Effector CD8-positive, alpha-beta T cell (primary cell): Measurements from ENCODE around the gene SLC31A2.
"Not testable (repeated sequence)": the region's sequence is repeated elsewhere in the genome, so short reads cannot be mapped to it uniquely, and the experiment has no call there.

ENCODE experiments used
- DNase-seq: peaks from one replicate; lab custom pipeline; 2025; lab: John Stamatoyannopoulos, UW
- total RNA-seq, 4 experiments: gene quantifications; one replicate each; lab custom pipeline; 2026; lab: John Stamatoyannopoulos, UW

The SLC31A2 gene, protein sequence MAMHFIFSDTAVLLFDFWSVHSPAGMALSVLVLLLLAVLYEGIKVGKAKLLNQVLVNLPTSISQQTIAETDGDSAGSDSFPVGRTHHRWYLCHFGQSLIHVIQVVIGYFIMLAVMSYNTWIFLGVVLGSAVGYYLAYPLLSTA
- 5.9 to 8.5 (median 6.6) reads per million in 4 experiments for total RNA-seq

DNA sequence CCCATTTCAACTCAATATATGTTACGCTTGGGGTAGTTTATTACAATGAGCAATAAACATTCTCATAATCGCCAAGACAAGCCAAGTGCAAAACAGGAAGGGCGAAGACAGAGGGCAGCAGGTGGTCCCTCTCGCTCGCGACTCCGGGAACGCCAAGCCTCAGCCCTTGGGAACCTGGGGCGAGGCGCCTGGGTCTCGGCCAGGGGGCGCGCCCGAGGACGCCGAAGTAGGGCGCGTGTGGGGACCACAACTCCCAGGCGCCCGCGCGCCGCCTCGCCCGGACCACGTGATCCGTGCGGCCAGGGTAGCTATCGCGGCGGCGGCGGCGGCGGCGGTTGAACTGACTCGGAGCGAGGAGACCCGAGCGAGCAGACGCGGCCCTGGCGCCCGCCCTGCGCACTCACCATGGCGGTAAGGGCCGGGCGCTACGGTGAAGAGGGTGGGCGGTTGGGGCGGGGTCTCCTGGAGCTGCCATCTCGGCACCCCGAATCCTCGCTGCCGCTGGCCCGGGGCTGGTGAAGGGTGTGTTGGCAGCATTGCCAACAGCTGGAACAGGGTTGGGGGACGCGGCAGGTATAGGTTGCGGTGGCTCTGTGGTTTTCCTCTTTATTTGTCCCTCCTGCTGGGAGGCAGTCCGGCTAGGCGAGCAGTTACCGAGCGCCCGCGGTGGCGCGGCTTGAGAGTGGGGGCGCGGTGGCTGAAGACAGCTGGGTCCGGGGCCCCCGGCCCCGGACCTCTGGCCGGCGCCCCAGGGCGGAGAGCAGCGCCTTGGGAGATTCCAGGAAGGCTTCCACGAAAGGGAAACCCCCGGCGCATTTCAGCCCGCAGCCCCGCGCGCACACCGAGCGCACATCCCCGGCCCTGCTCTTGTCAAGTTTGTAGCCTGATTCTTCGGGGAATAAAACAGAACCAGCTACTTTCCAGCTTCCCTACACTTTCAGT lies at the start of gene SLC31A2:
TSS of gene SLC31A2 (plus strand) at position 338 of the 942 bp plus-strand sequence. CDS start at position 406, 68 bp downstream.
- peak; percentile 74 for DNase-seq

DNA sequence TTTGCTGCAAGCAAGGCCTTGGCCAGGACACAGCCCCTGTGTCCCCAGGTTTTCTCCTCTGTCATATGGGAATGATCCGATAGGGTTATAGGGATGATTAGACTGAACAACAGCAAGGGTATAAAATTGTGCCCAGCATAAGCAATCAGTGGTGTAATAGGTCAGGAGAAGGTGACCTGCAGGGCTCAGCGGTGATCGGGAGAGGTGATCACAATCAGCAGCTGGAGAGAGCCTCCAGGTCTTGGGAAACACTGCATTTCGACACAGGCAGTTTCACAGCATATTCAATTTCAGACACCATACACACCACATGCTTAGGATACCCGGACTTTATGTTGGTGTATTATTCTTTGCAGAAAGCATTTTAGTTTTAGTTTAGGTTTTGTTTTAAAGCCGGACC lies 45.5 kb upstream of the SLC31A2 start:
- not testable (repeated sequence) for DNase-seq

DNA sequence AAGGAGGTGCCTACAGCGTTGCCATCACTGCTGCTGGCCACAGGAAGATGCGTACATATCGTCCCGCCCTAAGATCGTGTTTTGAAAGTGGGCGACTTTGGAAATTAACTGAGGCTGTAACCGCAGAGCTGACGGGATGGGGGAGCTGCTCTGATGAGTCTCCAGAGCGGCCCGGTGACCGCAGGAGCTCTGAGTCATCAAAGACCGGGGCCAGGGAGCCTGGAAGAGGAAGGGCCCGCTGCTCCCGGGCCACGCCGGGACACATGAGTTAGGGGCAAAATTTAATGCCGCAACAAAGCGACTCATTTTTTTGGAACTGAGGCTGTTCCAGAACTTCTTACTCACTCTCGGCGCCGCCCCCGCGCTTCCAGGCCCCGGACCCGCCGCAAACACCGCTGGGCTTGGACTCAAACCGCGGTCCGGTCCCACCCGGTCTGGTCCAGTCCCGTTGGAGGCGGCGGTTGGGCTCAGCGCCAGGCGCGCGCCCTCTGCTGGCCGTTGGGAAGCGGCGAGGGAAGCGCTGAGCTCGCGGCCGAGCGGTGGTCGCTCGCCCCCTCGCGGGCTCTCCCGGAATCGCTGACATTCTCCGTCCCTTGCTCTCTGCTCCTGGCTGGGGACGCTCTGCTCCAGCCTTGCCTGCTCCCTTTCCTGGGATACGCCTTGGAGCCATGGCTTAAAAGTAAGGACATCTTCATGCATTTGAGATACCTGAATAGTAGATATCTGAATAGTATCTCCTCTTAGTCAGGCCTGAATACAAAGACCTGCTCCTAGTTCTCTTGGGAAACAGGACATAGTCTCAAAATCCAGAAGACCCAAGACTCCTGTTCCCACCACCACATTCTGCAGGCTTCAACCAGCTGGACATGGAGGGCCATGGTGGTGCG lies 39.5 kb upstream of the SLC31A2 start:
- DNase-seq, result not testable (repeated sequence)

- DNase-seq, result not testable (repeated sequence)
Measured at GRCh38 chr9:113112706-113113510, 37.9 kb upstream of the SLC31A2 start.

DNA sequence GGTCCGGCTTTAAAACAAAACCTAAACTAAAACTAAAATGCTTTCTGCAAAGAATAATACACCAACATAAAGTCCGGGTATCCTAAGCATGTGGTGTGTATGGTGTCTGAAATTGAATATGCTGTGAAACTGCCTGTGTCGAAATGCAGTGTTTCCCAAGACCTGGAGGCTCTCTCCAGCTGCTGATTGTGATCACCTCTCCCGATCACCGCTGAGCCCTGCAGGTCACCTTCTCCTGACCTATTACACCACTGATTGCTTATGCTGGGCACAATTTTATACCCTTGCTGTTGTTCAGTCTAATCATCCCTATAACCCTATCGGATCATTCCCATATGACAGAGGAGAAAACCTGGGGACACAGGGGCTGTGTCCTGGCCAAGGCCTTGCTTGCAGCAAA lies 32.0 kb upstream of the SLC31A2 start:
- not testable (repeated sequence) for DNase-seq

DNA sequence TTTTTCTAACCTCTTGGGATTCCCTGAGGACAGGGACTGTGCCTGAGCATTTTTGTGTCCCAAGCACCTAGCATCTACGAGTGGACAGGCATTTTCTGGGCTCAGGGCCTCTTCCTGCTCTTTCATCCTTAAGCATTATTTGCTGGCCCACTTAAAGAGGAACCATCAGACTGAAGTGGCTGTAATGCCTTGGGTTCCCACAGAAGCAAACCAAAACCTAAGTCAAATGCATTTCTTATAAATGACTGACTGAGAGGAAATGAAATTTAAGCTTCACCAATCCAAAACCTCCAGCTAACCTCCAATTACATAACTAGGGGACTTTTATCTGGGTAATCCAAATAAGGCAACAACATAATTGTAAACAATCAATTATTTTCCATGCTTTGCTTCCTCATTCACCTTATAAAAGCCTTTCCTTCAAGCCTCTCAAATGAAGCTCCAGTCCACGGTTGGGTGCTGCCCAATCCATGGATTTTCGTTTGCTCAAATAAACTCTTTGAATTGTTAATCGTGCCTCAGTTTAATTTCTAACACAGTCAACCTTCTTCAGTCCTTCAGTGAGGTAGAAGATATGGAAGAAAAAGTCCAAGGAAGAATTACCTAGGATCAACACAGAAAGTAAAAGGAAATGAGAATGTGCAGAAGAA lies 25.3 kb upstream of the SLC31A2 start:
- no peak for DNase-seq

DNA sequence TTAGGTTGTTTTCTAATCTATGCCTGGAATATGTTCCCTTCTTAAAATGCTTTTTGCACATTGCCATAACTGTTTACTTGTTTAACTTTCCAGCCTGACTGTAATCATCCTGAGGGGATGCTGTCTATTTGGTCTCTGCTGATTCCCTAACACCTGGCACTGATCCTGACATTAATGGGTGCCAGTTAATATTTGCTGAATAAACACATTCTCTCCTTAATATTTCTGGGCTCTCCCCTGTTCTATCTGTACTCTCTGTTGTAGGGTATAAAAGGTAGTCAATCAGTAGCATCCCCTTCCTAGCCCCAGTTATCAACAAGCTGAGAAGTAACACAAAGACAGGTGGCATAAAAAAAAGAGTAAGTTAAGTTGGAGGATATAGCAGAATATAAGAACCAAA lies 21.3 kb upstream of the SLC31A2 start:
- DNase-seq, result no peak

DNA sequence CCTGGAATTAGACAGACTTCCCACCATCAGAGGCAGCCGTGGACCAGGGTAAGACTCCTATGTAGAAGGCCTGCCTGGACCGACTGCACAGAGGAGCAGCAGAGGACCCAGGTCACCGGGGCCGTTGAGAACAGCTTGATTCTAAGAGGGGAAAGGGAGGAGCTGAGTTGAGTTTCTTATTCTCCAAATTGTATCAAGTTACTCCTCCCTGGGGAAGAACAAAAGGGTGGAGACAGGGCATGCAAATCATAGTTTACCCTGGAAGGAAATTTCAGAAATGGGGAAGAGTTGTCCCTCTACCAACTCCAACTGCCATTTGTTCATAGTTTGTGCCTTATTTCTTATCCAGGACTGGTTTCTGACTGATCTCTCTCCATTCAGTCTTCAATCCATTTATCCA lies 20.9 kb upstream of the SLC31A2 start:
- DNase-seq, result no peak

GRCh38 chr9:113131689-113132151 lies 19.1 kb upstream of the SLC31A2 start:
- no peak for DNase-seq

GRCh38 chr9:113137196-113138168 lies 13.3 kb upstream of the SLC31A2 start:
- DNase-seq, result no peak

- no peak for DNase-seq
Measured at GRCh38 chr9:113138760-113139159, 12.0 kb upstream of the SLC31A2 start.

GRCh38 chr9:113139225-113139829 lies 11.5 kb upstream of the SLC31A2 start:
- DNase-seq, result no peak

GRCh38 chr9:113139953-113140352 lies 10.9 kb upstream of the SLC31A2 start:
- DNase-seq, result no peak

DNA sequence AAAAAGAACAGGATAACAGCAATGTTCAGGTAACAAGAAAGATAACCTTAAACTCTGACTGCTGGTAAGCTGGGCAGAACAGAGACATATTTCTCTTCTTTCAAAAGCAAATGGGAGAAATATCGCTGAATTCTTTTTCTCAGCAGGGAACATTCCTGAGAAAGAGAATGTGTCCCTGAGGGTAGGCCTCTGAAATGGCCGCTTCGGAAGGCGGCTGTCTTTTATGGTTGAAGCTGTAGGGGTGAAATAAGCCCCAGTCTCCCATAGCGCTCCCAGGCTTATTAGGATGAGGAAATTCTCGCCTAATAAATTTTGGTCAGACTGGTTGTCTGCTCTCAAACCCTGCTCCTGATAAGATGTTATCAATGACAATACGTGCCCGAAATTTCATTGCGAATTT lies 9.9 kb upstream of the SLC31A2 start:
- not testable (repeated sequence) for DNase-seq

DNA sequence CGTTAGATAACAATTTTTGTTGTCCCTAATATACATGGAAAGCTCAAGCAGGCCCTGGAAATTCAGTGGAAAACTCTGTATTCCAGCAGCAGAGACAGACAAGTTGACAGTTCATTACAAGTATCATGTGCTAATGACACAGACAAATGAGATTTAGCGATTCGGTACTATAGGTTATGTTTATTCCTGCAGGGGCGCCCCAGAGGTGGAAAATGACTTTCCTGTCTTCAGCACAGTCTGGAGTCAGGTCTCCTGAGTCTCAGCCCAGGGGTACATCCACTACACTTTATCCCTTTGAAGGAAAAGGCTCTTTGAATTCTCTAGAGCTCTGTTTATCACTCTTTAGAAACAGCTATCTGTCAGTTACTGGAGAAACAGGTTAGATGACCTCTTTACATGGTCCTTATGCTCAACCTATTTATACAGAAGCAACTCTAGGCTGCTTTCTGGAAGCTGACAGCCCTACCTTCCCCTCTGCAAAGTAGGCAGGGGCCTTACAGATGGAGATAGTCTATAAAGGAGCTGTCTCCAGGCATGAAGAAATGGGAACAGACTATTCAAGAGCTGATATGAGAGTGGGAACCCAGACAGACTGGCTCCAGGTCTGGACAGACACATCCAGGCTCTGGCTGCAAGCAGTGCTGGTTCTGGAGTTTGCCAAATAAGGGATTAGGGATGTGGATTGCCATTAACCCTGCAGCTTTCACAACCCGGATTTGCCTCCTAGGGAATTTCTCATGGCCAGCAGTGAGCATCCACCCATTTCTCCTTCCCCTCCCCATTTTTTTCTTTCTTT lies 7.2 kb upstream of the SLC31A2 start:
- DNase-seq, result no peak

- DNase-seq, result no peak
Measured at GRCh38 chr9:113148372-113148705, 2.5 kb upstream of the SLC31A2 start.

- DNase-seq, result no peak
Measured at GRCh38 chr9:113148781-113149510, 1.9 kb upstream of the SLC31A2 start.

DNA sequence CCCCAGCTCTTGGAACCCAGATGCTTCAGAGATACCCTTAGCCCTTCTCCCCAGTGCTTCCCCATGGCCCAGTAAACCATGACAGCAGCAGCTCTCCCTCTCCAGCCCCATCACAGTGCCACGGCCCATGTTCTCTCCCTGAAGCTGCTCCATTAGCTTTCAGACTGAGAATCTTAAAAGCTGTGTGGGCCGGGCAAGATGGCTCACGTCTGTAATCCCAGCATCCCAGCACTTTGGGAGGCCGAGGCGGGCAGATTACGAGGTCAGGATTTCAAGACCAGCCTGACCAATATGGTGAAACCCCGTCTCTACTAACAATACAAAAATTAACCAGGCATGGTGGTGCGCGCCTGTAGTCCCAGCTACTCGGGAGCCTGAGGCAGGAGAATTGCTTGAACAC lies 1.2 kb upstream of the SLC31A2 start:
- DNase-seq, result not testable (repeated sequence)
